Superior temporal gyrus (tissue), 1 donor: Measurements from ENCODE around the gene CCDC148.
"Not testable (repeated sequence)": the region's sequence is repeated elsewhere in the genome, so short reads cannot be mapped to it uniquely, and the experiment has no call there.

Experiments
- DNase-seq: peaks from one replicate; pipeline ENCODE4 v3.0.0-alpha.2; 2016; ENCODE audit errors: extremely low spot score

Gene CCDC148

GRCh38 chr2:158482594-158482993 lies 26.0 kb upstream of the CCDC148 start:
- DNase-seq = no peak

GRCh38 chr2:158481116-158481515 lies 24.6 kb upstream of the CCDC148 start:
- no peak for DNase-seq

DNA sequence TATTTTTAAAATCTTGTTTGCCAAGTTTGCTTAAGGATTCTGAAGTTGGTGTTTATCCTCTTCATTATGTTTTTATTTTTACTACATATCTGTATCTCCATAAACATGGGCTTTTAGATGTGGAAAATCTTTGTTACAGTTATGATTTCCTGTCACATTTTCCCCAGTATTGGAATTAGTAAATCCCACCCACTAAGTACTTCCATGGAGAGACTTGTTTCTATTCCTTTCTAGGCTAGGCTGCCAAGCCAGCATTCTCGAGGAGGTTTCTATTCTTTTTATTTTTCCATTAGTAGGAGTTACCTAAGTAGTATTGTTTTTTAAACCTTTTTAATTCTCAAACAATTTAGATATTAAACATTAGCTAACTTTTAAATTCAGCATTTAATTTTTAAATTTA lies 22.3 kb upstream of the CCDC148 start:
- DNase-seq = no peak

- no peak for DNase-seq
These were observed 21.7 kb upstream of the CCDC148 start for GRCh38 chr2:158478237-158478636.

DNA sequence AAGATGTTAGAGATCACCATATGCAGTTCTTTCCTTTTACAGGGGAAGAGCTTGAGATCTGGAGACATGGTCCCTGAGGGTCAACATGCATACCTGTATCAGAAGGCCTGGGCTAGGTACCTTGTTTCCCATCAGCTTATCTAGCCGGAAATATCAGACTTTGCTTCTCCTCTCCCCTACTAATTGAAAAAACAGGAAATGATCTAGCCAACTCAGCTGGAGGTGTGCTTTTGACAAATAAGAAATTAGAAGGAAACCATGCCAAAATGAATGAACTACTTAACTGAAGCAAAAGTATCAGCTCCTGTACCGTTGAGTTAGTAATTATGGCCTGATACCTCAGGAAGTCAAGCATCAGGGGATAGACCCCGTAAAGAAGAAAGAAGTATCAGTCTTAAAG lies 20.6 kb upstream of the CCDC148 start:
- DNase-seq = no peak

DNA sequence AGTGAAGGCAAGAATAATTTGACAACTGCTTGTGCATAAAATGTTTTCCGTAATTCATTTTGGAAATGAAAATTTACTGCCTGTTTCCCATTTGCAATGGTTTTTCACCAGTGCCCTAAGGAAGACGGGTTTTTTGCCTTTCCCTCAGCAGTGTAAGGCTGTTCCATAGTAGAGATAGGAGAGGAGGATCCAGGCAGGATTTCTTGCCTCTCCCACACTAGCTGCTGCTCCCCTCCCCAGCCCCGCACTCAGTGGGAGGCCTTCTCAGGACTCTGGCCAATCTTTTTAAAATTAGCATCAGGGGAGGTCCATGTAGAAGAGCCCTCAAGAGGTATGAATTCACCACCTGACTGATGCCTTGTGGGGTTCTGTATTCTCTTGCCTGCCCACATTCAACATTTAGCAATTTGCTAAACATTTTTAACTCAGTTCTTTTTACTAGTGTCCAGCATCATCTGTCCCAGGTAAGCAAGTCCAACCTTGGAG lies 18.0 kb upstream of the CCDC148 start:
- not testable (repeated sequence) for DNase-seq

DNA sequence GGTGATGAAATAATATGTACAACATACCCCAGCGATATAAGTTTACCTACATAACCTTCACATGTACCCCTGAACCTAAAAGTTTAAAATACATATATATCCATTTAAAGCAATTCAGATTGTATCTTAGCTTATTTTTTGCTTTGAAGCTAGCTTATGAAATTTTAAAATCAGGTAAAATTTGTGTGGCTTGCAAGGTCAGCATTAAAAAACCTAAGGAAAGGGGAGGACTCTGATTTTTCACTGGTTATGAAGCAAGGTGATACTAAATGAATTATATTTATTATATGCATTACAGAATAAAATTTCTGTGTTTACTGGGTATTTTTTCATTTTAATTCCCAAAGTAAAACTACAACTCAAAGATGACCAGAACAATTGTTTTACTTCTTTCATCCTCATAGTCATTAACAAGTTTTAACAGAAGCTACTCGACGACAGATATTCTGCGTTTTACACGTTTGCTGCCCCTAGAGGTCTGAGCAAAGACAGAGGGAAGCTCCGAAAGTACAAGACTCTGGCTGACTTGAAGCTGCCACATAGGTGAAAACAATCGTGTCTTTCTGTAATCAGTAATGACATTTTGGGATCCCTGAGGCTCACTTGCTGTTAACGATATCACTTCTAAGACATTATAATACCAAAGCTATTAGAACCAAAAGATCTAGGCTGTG lies 17.3 kb upstream of the CCDC148 start:
- DNase-seq = no peak

GRCh38 chr2:158473300-158473699 lies 16.7 kb upstream of the CCDC148 start:
- DNase-seq = not testable (repeated sequence)

GRCh38 chr2:158472829-158473228 lies 16.3 kb upstream of the CCDC148 start:
- DNase-seq = not testable (repeated sequence)

GRCh38 chr2:158467248-158467647 lies 10.7 kb upstream of the CCDC148 start:
- no peak for DNase-seq

DNA sequence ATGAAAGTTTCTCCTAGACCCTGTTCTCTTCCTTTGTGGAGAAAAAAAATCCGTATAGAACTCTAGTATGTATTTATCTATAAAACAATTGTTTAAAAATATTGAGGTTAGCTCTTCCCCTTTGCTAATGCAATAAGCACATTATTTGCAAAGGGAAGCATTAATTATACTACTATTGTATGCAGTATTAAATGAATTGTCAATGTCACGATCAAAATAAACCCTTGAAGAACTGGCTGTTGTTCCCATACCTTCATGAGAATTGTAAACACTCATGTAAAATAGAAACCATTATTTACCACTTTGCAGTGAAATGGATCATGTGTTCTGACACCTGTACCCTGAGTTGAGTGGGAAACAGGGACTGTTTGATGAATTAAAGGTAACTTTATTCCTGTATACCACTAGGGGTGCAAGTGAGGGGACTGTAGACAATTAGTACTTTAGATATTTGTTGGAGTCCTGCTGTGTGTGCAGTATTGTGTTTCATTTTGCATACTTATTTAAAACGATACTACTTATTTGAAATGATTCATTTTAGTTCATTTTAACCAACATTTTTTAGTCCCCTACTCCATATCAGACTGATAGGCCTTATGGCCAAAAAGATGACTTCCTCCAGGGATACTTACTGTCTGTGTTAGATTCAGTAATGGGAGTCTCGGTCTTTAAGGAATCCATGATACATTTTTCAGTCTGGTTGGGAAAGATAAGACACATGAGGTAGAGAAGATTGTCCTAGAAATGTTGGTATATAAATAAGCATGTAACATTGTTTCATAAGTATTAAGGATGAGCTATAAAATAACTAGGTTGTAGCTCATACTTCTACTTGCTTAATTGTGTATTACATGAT lies 8.1 kb upstream of the CCDC148 start:
- peak; percentile 48 for DNase-seq

- no peak for DNase-seq
These were observed 7.0 kb upstream of the CCDC148 start for GRCh38 chr2:158463496-158464095.

DNA sequence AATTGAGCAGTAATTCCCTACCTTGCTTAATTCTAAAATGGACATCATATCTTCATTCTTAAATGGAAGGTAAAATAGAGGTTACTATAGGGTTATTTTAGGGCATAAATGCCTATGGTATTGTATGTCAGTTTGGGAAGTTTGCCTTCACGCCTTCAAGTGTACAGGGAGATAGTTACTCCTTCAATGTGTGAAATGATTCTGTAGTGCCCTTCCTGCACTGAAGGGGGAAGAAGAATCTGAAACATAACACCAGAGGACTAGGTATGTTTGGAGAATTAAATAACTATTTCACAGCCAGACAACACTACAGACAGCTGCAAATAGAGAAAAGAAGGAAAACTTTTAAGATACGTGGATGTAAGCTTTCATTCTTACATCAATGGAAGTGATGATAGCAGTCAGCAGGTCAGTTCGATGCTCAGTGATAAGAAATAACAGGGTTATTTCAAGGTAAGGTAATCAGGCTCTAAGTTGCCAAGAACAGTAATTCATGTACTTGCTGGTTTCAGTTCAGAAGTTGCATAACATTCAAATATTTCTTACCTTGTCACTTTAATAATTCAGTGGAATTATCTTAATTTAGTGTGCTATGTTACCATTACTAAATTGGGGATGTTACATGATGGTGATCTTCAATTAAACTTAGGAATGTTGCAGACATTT lies 4.2 kb upstream of the CCDC148 start:
- peak; percentile 58 for DNase-seq

DNA sequence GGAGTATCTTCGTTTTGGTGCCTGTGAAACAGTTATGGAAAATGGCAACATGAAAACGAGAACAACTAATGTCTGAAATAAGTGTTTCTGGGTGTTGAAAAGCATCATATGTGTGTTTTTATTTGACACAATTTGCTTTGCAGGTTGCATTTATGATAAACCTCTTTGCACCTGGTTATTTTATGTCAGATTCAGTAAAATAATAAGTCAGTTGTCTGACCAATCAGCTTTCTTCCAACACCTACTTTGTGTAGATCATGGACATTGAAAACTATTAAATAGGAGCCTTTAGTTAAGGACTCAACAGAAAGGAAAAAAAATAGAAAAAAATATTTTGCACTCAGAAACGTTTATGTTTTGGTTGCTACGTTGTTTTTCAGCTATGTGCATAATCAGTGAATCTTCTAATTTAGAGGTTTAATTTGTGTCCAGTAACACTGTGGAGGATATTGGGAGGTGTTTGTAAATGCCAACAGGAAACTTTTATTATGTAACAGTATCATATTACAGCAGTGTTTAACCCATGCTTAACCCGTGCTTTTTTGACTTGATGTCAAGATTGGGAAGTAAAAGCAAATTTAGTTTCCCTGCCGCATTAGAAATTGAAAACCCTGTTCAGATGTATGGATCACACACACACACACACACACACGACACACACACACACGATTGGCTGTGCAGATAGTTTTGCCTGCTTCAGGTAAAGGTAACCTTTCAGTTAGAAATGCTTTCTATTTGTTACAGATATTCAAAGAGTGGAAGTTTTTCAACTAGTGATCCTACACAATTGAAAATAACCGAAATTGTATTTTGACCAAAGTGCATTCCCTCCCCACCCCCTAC lies 2.8 kb upstream of the CCDC148 start:
- peak; percentile 78 for DNase-seq

DNA sequence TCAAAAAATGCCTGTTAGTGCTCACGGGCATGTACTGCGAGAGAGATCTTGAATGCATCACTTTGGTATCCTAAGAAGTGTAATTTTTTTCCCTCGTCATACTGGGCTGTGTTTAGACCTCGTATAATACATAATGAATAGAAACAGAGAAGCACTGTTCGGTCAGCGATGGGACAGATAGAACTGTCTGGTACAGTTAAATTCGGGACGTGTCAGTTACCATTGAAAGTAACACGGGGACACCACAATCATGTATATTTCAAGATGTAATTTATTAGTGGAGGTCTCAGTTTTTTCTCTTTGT lies 2.0 kb upstream of the CCDC148 start:
- peak; percentile 89 for DNase-seq

DNA sequence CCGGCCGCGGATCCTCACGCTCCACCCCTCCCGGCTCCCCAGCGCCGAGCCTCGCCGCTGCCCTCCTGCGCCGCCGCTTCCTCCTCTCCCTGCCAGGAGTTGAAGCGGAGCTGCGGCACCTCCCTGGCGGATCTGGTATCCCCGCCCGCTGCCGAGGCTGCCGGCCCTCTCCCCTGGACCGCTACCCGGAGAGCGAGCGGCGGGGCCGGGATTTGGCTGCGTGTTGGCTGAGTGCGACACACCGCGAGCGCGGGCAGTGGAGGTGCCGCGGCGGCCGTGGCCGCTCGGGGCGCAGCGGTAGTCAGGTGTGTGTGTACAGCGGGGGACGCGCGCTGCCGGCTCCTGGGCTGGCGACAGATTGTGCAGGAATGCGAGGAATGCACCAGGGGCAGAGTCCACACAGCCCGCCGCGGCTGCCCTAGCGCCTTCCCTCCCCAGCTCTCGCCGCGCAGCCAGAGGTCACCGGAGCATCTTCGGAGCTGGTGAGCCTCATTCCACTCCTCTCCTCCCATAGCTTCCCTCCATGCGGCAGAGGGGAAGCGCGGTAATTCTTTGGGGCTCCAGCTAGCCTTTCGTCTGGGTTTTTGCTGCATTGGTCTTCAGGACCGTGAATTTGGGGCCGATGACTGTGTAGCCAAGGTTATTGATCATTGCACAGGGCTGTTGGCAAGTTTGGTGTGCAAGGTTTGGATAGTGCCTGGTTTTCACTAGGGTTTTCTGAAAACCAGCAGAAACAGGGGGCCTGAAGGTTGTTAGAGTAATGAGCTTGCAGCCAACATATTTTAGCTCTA lies 1.5 kb upstream of the CCDC148 start:
- peak; percentile 51 for DNase-seq

DNA sequence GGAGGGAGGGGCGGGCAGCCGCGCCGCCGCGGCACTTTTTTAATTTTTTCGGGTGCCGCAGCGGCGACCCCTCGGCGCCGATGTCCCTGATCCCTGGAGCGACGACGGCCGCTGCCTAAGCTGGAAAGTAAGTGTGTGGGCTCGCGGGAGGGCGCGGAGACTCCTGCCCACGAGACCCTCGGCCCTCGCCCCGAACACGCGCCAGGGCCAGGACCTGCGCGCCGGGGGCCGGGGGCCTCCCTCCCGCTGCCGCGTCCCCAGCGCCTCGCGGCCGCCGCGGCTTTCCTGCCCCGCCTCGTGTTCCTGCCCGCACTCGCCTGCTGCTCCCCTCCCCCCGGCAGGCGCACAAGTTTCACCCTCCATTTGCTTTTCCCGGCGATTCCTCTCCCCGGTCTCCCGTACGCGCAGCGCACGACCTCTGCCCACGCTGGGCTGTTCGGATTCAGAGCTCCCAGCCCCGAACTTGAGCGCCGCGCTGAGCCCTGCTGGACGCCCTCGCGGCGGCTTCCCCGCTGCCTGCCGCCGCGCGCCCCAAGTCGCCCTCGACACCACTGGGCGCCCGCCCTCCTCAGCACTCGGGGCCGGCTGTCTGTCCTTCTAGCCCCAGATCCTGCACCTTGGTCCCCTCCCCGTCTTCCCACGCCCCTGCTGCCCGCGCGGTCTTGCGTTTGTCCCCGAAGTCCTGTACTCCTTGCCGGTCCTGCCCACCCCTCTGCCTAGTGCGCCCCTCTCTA lies 706 bp upstream of the CCDC148 start:
- DNase-seq = peak; percentile 50

DNA sequence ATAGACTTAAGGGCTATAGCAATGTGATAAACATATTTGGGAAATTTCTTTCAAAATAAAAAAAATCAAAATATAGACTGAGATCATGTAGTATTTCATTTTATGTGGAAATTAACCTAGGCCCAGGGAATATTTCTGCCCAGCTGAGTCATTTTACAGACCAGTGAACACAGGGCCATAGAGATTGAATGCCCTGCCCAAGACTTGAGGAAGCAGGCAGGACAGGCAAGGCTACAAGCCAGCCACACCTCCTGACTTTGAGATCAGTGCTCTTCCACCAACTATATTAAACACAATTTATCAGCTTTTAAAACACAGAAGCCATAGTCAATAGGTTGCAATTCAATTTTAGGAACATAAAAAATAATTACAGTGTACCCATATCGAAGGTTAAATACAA lies 12.9 kb downstream of the CCDC148 start:
- no peak for DNase-seq

DNA sequence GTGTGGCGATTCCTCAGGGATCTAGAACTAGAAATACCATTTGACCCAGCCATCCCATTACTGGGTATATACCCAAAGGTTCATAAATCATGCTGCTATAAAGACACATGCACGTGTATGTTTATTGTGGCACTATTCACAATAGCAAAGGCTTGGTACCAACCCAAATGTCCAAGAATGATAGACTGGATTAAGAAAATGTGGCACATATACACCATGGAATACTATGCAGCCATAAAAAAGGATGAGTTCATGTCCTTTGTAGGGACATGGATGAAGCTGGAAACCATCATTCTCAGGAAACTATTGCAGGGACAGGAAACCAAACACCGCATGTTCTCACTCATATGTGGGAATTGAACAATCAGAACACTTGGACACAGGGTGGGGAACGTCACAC lies 17.5 kb downstream of the CCDC148 start:
- not testable (repeated sequence) for DNase-seq

GRCh38 chr2:158433716-158434115 lies 22.8 kb downstream of the CCDC148 start:
- DNase-seq = not testable (repeated sequence)
